Suppressor macrophage (primary cell): ENCODE data around the gene MPIG6B.

Experiments
- DNase-seq, 4 experiments: peaks; one replicate each; pipeline ENCODE4 v3.0.0-alpha.2; 2020 to 2022

Gene MPIG6B

DNA sequence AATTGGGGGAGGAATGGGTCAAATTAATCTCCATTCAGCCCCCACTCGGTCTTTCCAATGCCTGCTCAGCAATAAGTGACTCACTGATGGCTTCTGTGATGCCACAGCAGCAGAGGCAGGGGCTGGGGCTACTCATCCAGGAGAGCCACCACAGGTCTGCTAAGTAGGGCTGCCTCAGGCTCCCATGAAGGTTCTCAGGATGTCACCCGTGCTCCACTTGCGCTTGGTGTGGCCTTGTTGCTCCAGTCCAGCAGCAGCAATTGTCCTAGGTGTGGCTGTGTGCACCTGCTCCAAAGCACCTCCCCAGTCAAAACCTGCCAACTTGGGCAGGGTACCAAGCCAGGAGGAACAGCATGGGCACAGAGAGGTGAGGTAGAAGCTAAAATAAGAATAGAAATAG, 1.0 kb upstream of the MPIG6B start:
- no peak for DNase-seq

DNA sequence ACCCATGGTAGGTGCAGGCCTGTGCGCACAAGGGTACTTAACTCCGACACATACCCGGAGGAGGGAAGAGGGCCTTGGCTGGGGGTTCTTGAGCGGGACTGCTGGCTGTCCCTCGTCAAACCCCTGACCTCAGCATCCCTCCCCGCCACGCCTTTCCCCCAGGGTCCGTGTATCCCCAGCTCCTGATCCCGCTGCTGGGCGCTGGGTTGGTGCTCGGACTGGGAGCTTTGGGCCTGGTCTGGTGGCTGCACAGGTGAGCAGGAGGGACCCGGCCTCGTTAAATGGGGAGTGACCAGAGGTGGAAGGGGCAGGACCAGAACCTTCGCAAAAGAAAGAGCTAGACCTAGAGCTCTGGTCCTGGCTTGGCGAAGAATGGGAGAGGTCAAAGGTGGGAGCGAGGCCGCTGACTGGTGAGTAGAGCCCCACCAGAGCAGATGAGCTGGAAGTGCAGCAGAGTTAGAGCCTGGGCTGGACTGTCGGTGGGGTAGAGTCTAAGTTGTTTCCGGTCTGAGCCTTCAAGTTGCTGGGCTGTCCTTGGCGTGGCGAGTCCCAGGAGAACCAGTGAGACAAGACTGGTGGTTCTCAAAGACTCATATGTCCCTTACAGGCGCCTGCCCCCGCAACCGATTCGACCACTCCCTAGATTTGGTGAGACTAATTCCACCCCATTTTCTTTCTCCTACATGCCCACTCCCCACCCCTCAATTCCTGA, 963 bp downstream of the MPIG6B start:
- no peak for DNase-seq

DNA sequence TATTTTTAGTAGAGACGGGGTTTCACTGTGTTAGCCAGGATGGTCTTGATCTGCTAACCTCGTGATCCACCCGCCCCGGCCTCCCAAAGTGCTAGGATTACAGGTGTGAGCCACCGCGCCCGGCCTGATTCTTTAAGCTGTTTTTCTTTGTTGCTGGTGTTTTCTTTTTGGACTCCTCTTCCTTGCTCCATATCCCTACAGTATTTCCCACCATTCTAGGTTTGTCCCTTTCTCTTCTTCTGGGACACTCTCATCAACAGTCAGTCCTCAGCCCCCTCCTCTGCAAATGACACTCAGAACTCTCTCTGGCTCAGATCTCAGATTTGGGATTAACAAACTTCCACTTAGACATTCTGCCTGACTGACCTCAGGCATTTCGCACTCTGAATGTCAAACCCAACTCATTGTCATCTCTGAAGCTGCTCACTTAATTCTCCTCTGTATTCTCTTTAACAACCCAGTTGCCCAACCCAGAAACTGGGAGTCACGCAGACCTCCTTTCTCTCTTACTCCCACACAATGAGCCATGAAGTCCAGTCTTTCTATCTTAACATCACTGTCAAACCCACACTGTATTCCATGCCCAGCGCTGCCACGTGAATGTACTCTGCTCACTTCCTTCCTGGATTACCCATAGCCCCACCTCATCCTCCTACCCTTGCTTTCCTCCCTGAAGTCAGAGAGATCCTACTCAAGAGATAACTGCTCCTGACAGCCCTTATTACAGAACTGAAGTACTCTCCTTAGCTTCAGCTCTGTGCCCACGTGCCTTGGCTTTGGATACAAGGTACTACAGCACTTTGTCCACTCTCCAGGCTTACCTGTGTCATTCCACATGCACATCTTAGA, 2.6 kb downstream of the MPIG6B start:
- DNase-seq = peak; percentile 84 to 97 (median 91)

DNA sequence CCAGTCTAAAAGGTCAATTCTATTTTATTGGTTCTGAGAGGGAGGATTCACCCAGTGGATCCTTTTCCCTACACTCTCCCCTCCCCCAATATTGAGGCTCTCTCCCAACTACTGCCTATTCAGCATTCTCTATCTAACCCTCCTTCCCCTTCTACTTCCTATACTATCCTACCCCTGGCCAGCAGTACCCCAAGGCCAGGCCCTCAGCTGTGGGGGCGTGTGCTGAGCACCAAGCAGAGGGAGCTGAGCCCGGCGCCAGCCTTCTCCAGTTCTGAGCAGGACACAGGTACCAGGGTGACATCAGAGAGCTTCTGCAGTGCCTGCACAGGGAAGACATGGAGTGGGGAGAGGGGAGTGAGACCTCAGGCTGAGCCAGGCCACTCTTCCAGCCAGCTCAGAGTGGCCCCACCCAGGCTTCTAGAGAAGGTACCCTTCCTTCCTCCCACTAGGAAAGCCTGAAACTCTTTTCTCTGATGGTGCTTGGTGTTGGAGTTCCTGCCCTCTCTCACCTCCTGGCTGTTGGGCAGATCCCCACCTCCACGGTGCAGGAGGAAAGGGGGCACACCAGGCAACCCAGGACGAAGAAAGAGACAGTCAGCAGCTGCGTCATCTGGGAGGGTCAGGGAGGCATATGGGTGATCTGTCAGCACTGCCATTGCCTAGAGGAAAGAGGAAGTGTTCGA, 4.0 kb downstream of the MPIG6B start:
- peak; percentile 89 to 96 (median 92) for DNase-seq

DNA sequence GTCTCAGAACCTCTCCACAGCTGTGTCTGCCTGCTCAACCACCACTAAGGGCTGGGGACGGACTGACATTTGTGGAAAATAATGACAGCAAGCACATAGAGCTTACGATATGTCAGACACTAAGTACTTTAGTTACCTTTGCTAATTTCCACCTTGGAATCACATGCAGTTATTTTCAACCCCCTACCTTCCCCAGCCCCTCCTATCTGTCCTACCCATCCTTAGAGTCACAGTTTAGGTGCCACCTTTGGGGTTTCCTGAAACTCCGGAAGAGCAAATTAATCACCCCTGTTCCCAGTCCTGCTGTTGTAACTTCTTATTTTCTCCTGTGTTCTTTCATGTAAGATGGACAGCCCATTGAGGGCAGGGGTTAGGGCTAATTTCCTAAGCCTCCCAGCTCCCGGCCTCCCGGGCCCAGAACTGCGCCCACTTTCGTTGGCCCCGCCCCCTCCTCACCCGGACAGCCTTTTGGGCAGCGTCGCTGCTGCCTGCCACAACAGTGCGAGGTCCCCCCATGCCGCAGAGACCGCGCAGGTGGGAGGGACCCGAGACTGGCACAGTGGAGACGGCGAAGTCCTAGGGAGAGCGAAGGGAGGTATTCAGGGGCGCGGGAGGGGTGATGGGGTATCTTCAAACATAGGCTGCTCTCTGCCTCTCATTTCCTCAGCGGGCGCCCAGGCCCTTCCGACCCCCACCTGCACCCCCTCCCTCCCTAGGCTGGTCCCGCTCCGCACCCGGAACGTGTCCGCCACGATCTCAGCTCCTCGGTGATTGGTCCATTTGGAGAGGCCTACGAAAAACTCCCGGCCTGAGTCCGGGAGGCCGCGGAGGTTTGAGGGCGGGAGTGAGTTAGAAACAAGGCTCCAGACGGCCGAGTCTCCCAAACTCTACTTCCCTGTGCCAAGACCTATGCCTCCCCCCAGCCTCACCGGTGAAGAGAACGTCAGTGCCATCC, 4.8 kb downstream of the MPIG6B start:
- peak in 3 of 4 experiments; percentile 40 to 64 (median 53) for DNase-seq

DNA sequence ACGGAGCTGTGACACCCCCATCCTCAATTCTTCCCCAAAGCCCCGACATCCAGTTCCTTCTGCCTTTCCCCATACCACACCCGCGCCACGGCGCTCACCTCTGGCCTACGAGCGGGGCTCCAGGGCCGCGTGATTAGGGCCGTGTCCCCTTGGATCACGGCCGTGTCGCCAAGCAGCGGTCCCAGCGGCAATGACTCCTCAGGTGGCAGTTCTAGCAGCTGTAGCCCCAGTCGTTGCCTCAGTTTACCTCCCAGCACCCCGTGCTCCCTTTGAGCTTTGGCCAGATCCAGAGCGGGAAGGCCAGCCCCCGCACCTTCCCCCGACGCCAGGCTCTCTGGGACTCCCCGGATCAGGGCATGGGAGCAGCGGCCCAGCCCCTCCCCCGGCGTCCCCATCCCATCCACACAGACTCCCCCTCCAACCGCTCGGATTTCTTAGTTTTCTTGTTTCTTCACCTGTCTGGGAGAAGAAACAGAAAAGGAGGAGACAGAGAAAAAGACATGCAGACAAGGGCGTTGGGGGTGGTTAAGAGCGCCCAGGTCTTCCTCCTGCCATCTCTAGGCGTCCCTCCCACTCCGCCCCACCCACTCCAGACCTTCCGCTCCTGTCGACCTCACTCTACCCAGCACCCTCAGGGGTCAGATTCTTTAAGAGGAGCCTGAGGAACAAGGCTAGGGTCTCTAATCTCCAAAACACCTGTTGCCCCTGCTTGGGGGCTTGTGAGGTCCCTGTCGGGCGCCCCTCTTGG, 5.8 kb downstream of the MPIG6B start, which contains the start of gene DDAH2:
DDAH2 (minus strand) TSS at position 533 of the 748 bp plus-strand sequence; CDS start at position 395, 138 bp downstream.
- DNase-seq = no peak

DNA sequence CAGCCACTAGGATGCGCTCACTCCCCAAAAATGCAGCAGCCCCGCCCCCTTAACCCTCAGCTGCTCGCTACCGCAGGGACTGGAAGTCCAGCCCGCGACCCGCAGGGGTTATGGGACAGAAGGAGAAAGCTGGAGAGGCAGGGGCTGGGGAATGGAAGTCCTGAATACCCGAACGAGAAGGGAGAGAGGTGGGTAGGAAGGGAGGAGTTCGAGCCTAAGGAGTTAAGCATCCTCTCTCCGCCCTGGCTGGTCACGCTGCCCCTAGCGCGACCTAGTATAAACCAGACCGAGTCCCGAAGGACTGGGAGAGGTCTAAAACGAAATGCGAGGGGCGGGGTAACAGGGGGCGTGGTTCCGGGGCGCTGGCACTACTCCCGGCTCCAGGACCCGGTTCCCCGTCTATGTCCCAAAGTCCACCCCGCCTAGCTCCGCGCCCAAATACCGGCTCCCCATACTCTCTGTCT, 6.4 kb downstream of the MPIG6B start:
- DNase-seq = peak; percentile 88 to 95 (median 92)

DNA sequence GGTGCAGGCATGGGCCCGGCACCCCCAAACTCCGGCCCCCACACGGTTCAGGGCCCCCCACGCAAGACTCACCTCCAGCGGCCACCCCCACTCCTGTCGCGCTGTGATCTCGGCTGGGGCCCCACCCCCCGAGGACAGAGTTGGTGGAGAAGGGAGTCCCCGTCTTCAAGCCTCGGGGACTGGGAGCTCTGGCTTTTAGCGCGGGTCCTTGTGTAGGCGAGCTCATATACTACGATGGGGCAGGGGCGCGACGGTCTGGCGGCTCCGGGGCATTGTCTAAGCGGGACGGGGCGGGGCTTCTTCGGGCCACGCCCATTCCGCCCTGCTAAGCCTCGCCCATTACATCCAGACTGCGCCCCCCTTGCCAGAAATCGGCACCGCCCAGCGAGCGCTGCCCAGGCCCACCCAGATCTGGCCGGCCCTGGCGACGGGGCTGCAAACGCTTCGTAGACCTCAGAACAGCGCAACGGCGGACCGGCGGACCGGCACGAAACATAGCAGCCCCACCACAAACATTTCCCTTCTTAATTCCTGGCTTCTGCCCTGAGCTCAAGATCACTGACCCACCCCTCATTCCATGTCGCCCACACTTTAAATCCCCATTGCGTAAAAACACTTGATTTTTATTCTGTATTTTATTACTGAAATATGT, 6.9 kb downstream of the MPIG6B start:
- peak; percentile 77 to 88 (median 86) for DNase-seq

DNA sequence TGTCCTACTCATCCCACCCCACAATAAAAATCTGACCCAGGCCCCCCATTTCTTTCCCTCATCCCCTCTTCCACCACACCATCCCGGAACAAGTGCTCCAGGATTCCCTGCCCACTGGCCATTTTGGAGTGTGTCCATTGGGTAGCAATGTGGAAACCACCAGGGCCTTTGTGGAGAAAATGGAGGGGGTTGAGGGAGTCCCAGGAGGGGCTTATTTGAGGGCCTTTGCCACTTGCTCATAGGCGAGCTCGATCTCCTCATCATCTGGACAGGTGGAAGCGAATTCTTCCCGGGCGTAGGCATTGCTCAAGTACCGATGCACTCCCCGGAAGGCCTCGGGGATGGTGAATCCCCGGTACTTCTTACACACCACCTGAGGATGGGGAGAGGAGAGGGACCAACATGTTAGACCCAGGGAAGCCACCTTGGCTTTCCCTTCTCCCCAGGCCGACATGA, 7.5 kb downstream of the MPIG6B start:
- no peak for DNase-seq

DNA sequence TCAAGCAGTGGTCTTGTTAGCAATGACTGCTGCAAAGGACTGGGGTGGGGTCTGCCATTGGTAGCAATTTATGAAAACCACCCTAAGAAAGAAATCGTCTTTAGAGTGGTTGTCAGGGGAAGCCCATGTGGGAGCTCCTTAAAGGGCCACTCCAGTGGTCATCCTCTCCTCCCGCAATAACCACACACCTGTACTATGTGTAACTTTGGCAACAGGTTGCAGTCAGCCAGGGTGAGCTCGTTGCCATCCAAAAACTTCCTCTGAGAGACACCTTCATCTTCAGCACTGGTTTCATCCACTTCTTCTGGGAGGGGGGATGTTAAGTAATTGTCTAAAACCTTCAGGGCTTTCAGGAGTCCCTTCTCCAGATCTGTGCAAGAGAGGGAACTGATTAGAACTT, 8.9 kb downstream of the MPIG6B start:
- DNase-seq = no peak

DNA sequence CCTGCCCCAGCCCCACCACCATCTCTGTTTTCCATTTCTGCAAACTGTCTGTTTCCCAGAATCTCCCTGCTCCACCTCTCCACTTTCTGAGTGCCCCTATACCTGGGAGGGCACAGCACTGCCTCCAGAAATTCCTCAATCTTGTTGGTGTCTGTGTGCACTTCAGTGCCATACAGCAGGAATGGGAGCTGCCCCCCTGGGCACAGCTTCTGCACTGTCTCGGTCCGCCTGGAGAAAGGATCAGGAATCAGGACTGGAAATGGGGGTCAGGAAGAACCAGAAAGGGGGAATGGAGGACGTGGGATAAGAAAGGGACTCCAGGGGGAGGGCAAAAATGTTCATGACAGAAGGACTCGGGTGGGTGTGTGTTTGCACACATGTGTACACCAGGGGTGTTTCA, 10.6 kb downstream of the MPIG6B start:
- DNase-seq = no peak

DNA sequence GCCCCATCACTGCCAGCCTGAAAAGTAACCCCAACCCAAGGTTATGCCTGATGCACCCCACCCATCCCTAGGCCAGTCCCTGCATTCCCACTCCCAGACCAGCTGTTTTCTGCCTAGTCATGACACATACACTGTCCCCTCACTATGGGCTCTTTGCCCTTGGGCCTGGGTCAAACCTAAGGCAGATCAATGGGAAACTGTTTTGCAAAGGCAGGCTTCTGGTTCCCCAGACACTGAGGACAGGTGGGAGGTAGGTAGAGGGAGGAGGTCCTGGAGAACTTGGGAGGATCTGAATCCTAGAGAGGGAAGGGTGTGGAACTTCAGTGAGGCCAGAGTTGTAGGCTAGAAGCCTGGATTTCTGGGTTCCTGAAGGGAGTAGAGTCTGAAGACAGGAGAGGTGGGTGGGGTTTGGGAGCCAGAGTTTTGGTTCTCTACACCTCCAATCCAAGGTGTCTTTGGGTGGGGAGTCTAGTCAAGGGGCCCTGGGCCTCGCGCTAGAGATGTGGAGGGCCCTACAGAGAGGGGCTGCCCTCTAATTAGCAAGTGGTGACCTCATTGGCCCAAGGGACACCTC, 11.2 kb downstream of the MPIG6B start:
- DNase-seq = no peak

DNA sequence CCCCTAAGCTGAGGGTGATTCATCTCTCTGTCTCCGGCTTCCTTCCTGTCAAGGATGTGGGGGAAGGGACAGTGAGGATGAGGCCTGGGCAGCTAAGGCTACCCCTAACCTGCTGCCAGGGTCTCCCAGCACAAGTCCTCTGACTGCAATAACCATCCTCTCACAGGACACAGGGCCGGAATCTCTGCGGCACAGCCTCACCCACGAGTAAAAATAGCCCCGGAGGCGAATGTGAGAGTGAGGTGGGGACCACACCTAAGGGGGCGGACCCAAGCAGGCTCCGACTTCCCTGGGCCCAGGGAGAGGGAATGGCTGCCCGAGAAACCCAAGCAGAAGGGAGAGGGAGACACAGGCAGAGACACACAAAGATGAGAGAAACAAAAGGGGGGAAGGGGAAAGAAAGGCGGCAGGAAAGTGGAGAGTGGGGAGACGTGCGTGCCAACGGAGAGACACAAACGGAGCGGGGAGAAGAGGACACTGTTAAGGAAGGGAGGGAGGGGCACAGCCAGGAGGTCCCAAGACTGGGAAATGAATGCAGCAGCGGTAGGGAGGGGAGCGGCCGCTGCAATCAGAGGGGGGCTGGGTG, 11.7 kb downstream of the MPIG6B start:
- peak; percentile 61 to 83 (median 80) for DNase-seq

DNA sequence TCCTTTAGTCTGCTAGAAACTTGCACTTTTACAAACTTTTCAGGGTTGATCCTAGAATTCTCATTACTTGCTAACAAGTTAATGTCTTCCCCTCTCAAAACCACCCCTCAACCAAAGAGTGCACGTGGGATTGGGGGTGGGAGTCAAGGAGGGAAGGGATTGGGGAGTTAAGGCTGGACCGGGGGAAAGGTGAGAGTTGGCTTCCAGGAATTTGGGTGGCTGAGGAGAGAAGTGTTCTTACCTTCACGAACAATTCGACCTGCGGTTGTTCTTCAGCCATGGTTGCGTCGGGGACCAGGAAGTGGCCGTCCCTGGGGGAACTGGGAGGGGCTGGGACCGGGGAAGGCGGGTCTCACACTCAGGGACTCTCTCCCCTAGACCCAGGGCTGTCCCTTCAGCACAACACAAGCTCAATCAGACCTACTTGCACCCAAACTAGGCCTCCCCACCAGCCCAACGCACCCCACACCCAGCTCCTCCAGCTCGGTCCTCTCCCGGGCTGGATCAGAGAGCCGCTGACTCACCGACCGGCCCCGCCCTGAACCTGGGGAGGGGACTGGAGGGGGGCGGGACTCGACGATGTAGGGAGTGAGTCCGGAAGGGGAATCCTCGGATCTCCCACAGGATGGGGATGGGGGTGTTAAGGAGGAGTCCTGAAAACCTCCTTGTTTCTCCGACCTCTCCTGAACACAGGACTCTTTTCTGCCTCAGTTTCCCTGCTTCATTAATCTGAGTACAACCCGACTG, 13.0 kb downstream of the MPIG6B start, which contains the start of gene CLIC1:
CLIC1 (minus strand) TSS at position 510 of the 747 bp plus-strand sequence; CDS start at position 280, 230 bp downstream.
- DNase-seq = peak; percentile 83 to 90 (median 86)

DNA sequence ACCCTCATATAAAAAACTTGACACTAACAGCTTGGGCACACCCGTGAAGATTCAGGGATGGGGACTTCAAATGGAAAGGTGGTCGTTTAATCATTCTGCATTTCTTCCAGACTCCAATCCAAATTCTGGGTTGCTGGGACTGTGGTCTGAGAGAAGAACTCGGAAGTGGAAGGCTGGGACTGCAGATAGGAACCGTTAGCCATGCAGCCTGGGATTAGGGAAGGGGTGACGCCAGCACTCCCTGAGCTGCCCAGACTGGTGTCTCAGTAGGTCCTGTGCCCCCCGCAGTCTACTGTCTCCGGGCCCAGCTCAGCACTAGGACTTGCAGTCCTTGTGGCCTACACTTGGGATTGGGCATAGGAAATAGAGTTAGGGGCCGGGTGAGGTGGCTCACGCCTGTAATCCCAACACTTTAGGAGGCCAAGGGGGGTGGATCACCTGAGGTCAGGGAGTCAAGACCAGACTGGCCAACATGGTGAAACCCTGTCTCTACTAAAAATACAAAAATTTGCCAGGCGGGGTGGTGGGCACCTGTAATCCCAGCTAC, 13.7 kb downstream of the MPIG6B start:
- DNase-seq = peak; percentile 34 to 61 (median 46)

DNA sequence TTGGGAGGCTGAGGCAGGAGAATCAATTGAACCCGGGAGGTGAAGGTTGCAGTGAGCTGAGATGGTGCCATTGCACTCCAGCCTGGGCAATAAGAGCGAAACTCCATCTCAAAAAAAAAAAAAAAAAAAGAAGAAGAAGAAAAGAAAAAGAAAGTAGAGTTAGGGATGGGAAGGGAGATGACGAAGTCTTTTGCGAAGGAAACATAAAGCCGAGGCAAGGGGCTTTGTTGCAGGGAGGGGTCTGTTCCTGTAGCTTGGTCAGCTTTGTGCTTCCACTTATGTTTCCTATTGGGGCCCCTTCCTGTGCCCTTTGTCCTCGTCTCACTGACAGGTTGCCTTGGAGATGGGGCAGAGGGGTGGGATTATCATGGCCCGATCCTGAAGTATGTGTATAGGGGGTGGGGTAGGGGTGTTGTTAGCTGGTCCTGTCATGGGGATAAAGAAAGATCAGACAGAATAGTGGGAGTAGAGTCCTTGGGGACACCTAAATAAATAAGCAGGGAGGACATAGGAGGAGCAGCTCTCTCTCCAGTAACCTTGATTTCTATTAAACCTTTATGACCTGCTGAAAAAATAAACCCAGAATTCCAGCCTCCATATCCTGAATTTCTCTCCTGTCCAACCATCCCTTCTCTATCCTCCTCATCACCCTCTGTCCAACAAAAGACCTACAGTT, 14.3 kb downstream of the MPIG6B start:
- peak; percentile 43 to 55 (median 50) for DNase-seq
